Dedifferentiated amniotic fluid mesenchymal stem cell (primary cell): ENCODE results near the gene STUB1.
"Not testable (repeated sequence)": the region's sequence is repeated elsewhere in the genome, so short reads cannot be mapped to it uniquely, and the experiment has no call there.

Source experiments
- DNase-seq: peaks from one replicate; pipeline ENCODE4 v3.0.0-alpha.2; 2016; ENCODE audit errors: extremely low spot score

The STUB1 gene

GRCh38 chr16:678858-679813 is 1.1 kb upstream of the STUB1 start:
- DNase-seq: peak; percentile 28

- DNase-seq: no peak
Measured at GRCh38 chr16:680625-680945, 375 bp downstream of the STUB1 start.

- no peak for DNase-seq
Measured at GRCh38 chr16:680967-681745, 946 bp downstream of the STUB1 start.

- DNase-seq: no peak
Measured at GRCh38 chr16:681746-682427, 1.7 kb downstream of the STUB1 start.

GRCh38 chr16:682493-683395 is 2.5 kb downstream of the STUB1 start:
- no peak for DNase-seq

GRCh38 chr16:683396-684070 is 3.3 kb downstream of the STUB1 start:
- DNase-seq: no peak

GRCh38 chr16:684071-684794 is 4.0 kb downstream of the STUB1 start, which contains the start of gene JMJD8:
TSS of gene JMJD8 (minus strand) at chr16:684334. CDS start at chr16:684319, 15 bp downstream.
- peak; percentile 92 for DNase-seq

GRCh38 chr16:684961-685696 is 4.9 kb downstream of the STUB1 start:
- DNase-seq: no peak

GRCh38 chr16:685967-686366 is 5.8 kb downstream of the STUB1 start:
- DNase-seq: no peak

GRCh38 chr16:686459-687260 is 6.5 kb downstream of the STUB1 start:
- DNase-seq: no peak

- no peak for DNase-seq
Measured at GRCh38 chr16:687499-687898, 7.3 kb downstream of the STUB1 start.

GRCh38 chr16:689175-689897 is 9.1 kb downstream of the STUB1 start:
- no peak for DNase-seq

- not testable (repeated sequence) for DNase-seq
Measured at GRCh38 chr16:691242-691641, 11.0 kb downstream of the STUB1 start.

GRCh38 chr16:692356-693108 is 12.3 kb downstream of the STUB1 start:
- no peak for DNase-seq

GRCh38 chr16:693364-693763 is 13.2 kb downstream of the STUB1 start:
- DNase-seq: no peak

GRCh38 chr16:693766-694165 is 13.6 kb downstream of the STUB1 start:
- no peak for DNase-seq
